Measurements from ENCODE around the gene ESR1.
"Not testable (repeated sequence)": the region's sequence is repeated elsewhere in the genome, so short reads cannot be mapped to it uniquely, and the experiment has no call there.

Gene ESR1

GRCh38 chr6:151998784-151999183, 191.3 kb downstream of the ESR1 start:
- DNase-seq = no peak

GRCh38 chr6:151999194-151999593, 191.7 kb downstream of the ESR1 start:
- DNase-seq = no peak

- no peak for DNase-seq
These were observed 193.9 kb downstream of the ESR1 start for GRCh38 chr6:152001408-152001807.

GRCh38 chr6:152002306-152002705, 194.8 kb downstream of the ESR1 start:
- DNase-seq = no peak

GRCh38 chr6:152004036-152004566, 196.6 kb downstream of the ESR1 start:
- DNase-seq = no peak

GRCh38 chr6:152004896-152005295, 197.4 kb downstream of the ESR1 start:
- DNase-seq = no peak

GRCh38 chr6:152008779-152009178, 201.3 kb downstream of the ESR1 start:
- no peak for DNase-seq

- no peak for DNase-seq
These were observed 204.7 kb downstream of the ESR1 start for GRCh38 chr6:152012227-152012626.

- DNase-seq = no peak
These were observed 211.4 kb downstream of the ESR1 start for GRCh38 chr6:152018876-152019275.

- DNase-seq = no peak
These were observed 214.8 kb downstream of the ESR1 start for GRCh38 chr6:152022303-152022702.

- DNase-seq = no peak
These were observed 216.1 kb downstream of the ESR1 start for GRCh38 chr6:152023613-152024012.

GRCh38 chr6:152026291-152026690, 218.8 kb downstream of the ESR1 start:
- DNase-seq = no peak

GRCh38 chr6:152026744-152027143, 219.3 kb downstream of the ESR1 start:
- DNase-seq = not testable (repeated sequence)

GRCh38 chr6:152033765-152034164, 226.3 kb downstream of the ESR1 start:
- not testable (repeated sequence) for DNase-seq

- no peak for DNase-seq
These were observed 227.1 kb downstream of the ESR1 start for GRCh38 chr6:152034631-152035030.

- DNase-seq = no peak
These were observed 238.6 kb downstream of the ESR1 start for GRCh38 chr6:152046118-152046517.

GRCh38 chr6:152048921-152049320, 241.4 kb downstream of the ESR1 start:
- no peak for DNase-seq

- DNase-seq = no peak
These were observed 242.0 kb downstream of the ESR1 start for GRCh38 chr6:152049502-152049901.

GRCh38 chr6:152050451-152051195, 243.1 kb downstream of the ESR1 start:
- DNase-seq = no peak

- DNase-seq = no peak
These were observed 244.6 kb downstream of the ESR1 start for GRCh38 chr6:152052061-152052460.

GRCh38 chr6:152053332-152053731, 245.8 kb downstream of the ESR1 start:
- DNase-seq = no peak

- DNase-seq = no peak
These were observed 247.0 kb downstream of the ESR1 start for GRCh38 chr6:152054441-152054840.

GRCh38 chr6:152055517-152055916, 248.0 kb downstream of the ESR1 start:
- no peak for DNase-seq

GRCh38 chr6:152057832-152058498, 250.5 kb downstream of the ESR1 start:
- no peak for DNase-seq

Data from Kasumi-1 (cell line).